Neural progenitor cell (in vitro differentiated cells): ENCODE results near the gene YOD1.

Experiments used
- EZH2 ChIP-seq: fragments of 200-600 bp; sonication (generic); IDR thresholded peaks from 2 replicates; pipeline ENCODE4 v1.6.1; 2017; ENCODE audit warnings: antibody characterized with exemption, mild to moderate bottlenecking, moderate library complexity
- TF ChIP-seq, protein P1 (sequence below): fragments of 200-600 bp; sonication (generic); IDR thresholded peaks from 2 replicates; pipeline ENCODE4 v1.5.1; 2017; ENCODE audit warnings: antibody characterized with exemption, mild to moderate bottlenecking

DNA sequence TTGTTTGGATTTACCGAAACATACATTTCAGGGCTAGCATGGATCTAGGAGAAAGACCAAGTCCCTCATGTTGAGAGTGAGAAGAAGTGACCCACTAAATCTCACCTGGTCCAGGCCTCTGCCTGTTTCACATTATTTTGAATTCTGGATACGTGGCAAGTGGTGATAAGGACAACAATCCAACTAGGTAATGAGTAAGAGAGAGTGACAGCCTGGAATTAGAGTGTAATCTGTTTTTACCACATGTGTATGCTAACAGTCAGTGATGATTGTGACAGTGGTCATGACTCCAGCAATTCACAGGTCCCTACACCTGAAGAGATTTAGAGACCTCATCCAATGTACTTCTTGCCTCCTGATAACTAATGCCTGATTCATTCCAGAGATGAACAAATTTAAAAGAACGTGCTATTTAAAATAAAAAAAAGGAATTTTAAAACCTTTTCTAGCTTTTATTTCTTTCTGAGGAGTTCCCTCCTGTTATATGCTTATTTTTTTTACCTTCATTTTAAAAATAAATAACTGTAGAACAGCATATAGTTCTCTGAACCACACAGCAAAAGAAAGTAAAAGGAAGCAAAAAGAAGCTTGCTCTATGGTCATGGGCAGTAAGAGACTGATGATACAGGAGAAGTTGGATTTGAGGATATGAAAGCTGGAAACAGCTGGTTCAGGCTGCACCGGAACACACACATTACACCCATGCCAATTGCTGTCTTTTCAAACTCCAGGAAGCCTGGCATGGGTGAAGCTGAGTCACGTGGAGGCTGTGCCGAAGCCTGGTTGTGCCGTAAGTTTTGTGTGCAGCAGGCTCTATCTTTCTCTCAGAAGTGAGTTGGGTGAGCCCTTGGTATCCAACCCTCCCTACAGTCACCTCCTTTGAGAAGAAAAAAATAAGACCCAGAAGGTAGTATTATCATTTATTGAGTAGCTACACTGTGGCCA is 33.1 kb downstream of the YOD1 start:
- TF ChIP-seq, protein P1, sequence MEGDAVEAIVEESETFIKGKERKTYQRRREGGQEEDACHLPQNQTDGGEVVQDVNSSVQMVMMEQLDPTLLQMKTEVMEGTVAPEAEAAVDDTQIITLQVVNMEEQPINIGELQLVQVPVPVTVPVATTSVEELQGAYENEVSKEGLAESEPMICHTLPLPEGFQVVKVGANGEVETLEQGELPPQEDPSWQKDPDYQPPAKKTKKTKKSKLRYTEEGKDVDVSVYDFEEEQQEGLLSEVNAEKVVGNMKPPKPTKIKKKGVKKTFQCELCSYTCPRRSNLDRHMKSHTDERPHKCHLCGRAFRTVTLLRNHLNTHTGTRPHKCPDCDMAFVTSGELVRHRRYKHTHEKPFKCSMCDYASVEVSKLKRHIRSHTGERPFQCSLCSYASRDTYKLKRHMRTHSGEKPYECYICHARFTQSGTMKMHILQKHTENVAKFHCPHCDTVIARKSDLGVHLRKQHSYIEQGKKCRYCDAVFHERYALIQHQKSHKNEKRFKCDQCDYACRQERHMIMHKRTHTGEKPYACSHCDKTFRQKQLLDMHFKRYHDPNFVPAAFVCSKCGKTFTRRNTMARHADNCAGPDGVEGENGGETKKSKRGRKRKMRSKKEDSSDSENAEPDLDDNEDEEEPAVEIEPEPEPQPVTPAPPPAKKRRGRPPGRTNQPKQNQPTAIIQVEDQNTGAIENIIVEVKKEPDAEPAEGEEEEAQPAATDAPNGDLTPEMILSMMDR = no peak
- no peak for TF ChIP-seq EZH2
